ENCODE measurements around the gene FOXP1. TPM values are rescaled to one million over a fixed set of nuclear protein-coding genes. Genes with fewer than 3 reads are reported as not detected.

The FOXP1 gene
- total RNA-seq, 1 experiment from 2014 or later = 75.3 TPM

DNA sequence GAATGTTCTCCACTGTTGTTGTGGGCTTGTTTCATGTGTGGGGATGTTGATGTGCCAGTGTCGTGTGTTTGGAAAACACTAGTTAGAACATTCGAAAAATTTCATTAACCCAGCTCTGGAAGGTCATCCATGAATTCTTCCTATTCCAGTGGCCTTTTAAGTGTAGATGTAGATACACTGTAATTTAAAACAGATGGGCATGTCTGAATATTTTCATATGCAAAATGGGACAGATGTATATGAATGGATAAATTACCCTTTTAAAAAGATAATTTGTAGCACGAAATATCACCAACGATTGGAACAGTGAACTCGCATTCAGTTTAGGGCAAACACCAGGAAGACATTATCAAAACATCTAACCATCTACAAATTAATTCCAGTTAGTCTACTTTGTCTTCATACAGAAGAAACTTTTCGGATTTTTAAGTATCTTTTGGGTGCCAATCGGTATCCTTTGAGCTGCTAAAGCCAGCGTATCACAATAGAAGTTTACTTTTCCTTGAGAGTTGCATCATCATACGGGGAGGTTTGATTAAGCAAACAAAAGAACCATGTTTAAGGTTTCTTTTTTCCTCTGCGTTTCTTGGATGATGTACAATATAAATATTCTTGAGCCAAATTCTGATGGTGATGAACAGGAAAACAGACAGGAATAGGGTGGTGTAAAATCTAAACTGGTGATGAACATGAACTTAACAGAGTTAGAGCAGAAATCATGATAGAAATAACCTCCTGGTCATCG, 528.1 kb downstream of the FOXP1 start:
- Histone ChIP-seq H2BK5ac (ENCODE audit: insufficient read length, low read length) (no peak overlapping the region), H3K4ac (ENCODE audit: low read depth, low read length) (no peak overlapping the region), H3K23me2 (ENCODE audit: insufficient read length, low read depth, low read length, poor library complexity, severe bottlenecking) (no peaks in the 10 kb centered on the region), H4K8ac (replicated peaks; ENCODE audit: insufficient read length, low read depth, low read length) (no peak overlapping the region), H4K91ac (ENCODE audit: insufficient read length, low read depth, low read length) (no peak overlapping the region), H2BK20ac (ENCODE audit: low read depth, low read length, poor library complexity, severe bottlenecking) (no peak overlapping the region), H3K4me1 (ENCODE audit: insufficient read depth, low read length) (peaks cover 16% of the 10 kb centered on the region; the same call in 1 of the 2 replicates), H3K14ac (ENCODE audit: insufficient read depth, low read length) (no peak overlapping the region), H2BK15ac (ENCODE audit: low read depth, low read length) (no peak overlapping the region), H2BK120ac (ENCODE audit: low read depth, low read length, poor library complexity, severe bottlenecking) (no peak overlapping the region), H3K18ac (ENCODE audit: insufficient read length, low read depth, low read length) (no peak overlapping the region), H3K27ac (ENCODE audit: insufficient read length, low read depth, low read length) (no peak overlapping the region), H3K56ac (ENCODE audit: insufficient read length, low read depth, low read length) (no peak overlapping the region), H2BK12ac (ENCODE audit: insufficient read length, low read depth, low read length) (no peak overlapping the region), H3K27me3 (ENCODE audit: insufficient read depth, low read length) (no peaks in the 10 kb centered on the region), H2AK5ac (ENCODE audit: insufficient read length, low read length) (no peak overlapping the region), H3K79me2 (ENCODE audit: insufficient read depth, low read length) (no peaks in the 10 kb centered on the region), H2AFZ (ENCODE audit: low read length) (no peak overlapping the region), H4K5ac (ENCODE audit: insufficient read length, low read depth, low read length) (no peak overlapping the region), H3K9ac (ENCODE audit: extremely low read depth, insufficient read length, low read length) (no peak overlapping the region), H3K4me2 (ENCODE audit: insufficient read depth, insufficient read length, low read length) (no peak overlapping the region), H3K9me3 (ENCODE audit: control insufficient read depth, low read depth, low read length) (no peaks in the 10 kb centered on the region), H4K20me1 (ENCODE audit: control insufficient read depth, insufficient read depth, insufficient read length) (no peaks in the 10 kb centered on the region), H3K79me1 (ENCODE audit: insufficient read depth, low read depth, low read length, poor library complexity, severe bottlenecking) (no peaks in the 10 kb centered on the region), H3T11ph (ENCODE audit: low read length) (no peak overlapping the region), H3K23ac (ENCODE audit: insufficient read length, low read depth, low read length) (no peak overlapping the region)
- Mint-ChIP-seq H3K9me3 (no peaks in the 10 kb centered on the region; a peak in 1 of 5 replicates), H3K4me1 (peaks cover 89 to 92% of the 10 kb centered on the region in 2 experiments), H3K4me3 (peak overlapping the region in 1 of 2 experiments; percentile 11; a peak in 1 of 5 replicates), H3K27me3 (ENCODE audit: low read depth) (no peaks in the 10 kb centered on the region), H3K27ac (peak overlapping the region in 2 of 3 experiments; percentile 25 to 70; a peak in 4 of 7 replicates), H3K36me3 (ENCODE audit: insufficient read depth in 1 of 3, low read depth in 3 of 3) (peaks cover 0 to 10% (median 9%) of the 10 kb centered on the region in 3 experiments; a peak in 4 of 7 replicates)
- WGBS (ENCODE audit: extremely low coverage, insufficient read length, low lambda C conversion rate) = no CpG with 5 or more reads among the region's 11 CpGs
- TF ChIP-seq, protein P1, sequence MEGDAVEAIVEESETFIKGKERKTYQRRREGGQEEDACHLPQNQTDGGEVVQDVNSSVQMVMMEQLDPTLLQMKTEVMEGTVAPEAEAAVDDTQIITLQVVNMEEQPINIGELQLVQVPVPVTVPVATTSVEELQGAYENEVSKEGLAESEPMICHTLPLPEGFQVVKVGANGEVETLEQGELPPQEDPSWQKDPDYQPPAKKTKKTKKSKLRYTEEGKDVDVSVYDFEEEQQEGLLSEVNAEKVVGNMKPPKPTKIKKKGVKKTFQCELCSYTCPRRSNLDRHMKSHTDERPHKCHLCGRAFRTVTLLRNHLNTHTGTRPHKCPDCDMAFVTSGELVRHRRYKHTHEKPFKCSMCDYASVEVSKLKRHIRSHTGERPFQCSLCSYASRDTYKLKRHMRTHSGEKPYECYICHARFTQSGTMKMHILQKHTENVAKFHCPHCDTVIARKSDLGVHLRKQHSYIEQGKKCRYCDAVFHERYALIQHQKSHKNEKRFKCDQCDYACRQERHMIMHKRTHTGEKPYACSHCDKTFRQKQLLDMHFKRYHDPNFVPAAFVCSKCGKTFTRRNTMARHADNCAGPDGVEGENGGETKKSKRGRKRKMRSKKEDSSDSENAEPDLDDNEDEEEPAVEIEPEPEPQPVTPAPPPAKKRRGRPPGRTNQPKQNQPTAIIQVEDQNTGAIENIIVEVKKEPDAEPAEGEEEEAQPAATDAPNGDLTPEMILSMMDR (conservative IDR thresholded peaks at IDR 0.05) = no peak
- DNase-seq = no peak

All from H9 (cell line).